Measurements from ENCODE around the gene AGRN. TPM values are rescaled to one million over a fixed set of nuclear protein-coding genes. Genes with fewer than 3 reads are reported as not detected.
"Not testable (repeated sequence)": the region's sequence is repeated elsewhere in the genome, so short reads cannot be mapped to it uniquely, and the experiment has no call there.

The AGRN gene
- total RNA-seq, 1 experiment from 2014 or later, result 286 TPM

DNA sequence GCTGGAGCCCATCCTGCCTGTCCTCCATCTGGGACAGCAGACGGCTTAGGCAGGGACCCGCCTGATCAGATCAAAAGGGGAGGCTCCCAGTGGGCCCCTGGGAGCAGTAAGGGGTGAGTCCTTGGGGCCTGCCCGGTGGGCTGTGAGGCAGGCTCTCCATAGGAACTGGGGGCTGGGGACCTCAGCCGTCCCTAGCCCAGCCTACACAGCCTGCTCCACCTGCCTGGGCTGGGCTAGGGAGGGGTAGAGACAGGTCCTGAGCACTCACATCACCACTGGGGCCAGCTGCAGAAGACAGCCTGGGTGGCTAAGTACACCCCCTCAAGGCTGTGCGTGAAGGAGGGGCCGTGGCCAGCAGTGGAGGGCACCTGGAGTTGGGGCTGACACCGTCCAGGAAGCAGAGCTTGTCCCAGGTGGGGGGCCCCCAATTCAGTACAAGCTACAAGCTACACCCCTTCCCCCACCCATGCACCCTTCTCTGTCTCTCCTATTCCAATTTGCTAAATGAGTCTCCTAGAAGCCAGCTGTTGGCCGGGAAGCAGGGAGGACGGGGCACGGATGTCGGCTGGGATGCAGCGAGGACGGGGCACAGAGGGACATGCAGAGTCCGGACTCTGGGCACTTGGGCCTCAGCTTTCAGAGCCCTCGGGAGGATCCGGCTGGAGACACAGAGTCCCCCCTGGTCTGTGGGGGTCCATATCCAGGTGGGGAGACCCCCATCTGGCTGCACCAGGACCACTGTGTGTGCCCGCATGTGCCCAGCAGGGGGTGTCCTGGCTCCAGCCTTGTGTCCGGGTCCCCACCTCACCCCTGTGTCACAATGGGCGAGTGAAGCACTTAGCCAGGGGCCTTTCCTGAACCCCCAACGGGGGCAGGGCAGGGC, 4.9 kb upstream of the AGRN start:
- Mint-ChIP-seq H3K36me3 (ENCODE audit: insufficient read depth, unreplicated experiment) (peaks cover 16% of the 10 kb centered on the region), H3K27ac (ENCODE audit: low read depth, unreplicated experiment) (no peak overlapping the region), H3K4me1 (ENCODE audit: insufficient read depth, unreplicated experiment) (peaks cover 9% of the 10 kb centered on the region), H3K4me3 (ENCODE audit: unreplicated experiment) (no peak overlapping the region), H3K9me3 (ENCODE audit: unreplicated experiment) (no peaks in the 10 kb centered on the region), H3K27me3 (ENCODE audit: insufficient read depth, unreplicated experiment) (no peaks in the 10 kb centered on the region)
- DNase-seq (ENCODE audit: unreplicated experiment), result peak; percentile 48
- no TSS peak for BruUV-seq (replicated peaks)
- POLR2A ChIA-PET, result interaction anchor here (1.1 kb wide), 1 partner anchor 49 kb away, joined by 3 read pairs; no protein-coding TSS in a partner anchor
- CTCF ChIA-PET, result interaction anchor here (0.6 to 7.3 kb wide), 7 partner anchors 9 to 114 kb away, joined by 3 to 65 read pairs (median 4); no protein-coding TSS in a partner anchor
- TF ChIP-seq, protein P1, sequence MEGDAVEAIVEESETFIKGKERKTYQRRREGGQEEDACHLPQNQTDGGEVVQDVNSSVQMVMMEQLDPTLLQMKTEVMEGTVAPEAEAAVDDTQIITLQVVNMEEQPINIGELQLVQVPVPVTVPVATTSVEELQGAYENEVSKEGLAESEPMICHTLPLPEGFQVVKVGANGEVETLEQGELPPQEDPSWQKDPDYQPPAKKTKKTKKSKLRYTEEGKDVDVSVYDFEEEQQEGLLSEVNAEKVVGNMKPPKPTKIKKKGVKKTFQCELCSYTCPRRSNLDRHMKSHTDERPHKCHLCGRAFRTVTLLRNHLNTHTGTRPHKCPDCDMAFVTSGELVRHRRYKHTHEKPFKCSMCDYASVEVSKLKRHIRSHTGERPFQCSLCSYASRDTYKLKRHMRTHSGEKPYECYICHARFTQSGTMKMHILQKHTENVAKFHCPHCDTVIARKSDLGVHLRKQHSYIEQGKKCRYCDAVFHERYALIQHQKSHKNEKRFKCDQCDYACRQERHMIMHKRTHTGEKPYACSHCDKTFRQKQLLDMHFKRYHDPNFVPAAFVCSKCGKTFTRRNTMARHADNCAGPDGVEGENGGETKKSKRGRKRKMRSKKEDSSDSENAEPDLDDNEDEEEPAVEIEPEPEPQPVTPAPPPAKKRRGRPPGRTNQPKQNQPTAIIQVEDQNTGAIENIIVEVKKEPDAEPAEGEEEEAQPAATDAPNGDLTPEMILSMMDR (IDR thresholded peaks at IDR 0.05; ENCODE audit: unreplicated experiment), result peak; percentile 35
- intact Hi-C loops (cut with micrococcal nuclease), result no loop called here

DNA sequence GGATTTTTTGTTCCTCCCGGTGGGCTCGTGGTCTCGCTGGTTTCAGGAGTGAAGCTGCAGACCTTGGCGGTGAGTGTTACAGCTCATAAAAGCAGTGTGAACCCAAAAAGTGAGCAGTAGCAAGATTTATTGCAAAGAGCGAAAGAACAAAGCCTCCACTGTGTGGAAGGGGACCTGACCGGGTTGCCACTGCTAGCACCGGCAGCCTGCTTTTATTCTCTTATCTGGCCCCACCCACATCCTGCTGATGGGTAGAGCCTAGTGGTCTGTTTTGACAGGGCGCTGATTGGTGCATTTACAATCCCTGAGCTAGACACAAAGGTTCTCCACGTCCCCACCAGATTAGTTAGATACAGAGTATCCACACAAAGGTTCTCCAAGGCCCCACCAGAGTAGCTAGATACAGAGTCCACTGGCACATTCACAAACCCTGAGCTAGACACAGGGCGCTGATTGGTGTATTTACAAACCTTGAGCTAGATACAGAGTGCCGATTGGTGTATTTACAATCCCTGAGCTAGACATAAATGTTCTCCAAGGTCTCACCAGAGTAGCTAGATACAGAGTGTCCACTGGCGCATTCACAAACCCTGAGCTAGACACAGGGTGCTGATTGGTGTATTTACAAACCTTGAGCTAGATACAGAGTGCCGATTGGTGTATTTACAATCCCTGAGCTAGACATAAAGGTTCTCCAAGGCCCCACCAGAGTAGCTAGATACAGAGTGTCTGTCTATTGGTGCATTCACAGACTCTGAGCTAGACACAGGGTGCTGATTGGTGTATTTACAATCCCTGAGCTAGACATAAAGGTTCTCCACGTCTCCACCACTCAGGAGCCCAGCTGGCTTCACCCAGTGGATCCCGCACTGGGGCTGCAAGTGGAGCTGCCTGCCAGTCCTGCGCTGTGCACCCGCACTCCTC, 2.3 kb upstream of the AGRN start:
- H3K4me3 Mint-ChIP-seq (ENCODE audit: unreplicated experiment); intact Hi-C loops (cut with micrococcal nuclease): not testable (repeated sequence)

DNA sequence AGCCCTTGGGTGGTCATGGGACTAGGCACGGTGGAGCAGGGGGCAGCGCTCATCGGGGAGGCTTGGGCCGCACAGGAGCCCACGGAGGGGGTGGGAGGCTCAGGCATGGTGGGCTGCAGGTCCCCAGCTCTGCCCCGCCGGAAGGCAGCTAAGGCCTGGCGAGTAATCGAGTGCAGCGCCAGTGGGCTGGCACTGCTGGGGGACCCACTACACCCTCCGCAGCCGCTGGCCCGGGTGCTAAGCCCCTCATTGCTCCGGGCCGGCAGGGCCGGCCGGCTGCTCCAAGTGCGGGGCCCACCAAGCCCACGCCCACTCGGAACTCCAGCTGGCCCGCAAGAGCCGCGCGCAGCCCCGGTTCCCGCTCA, 1.6 kb upstream of the AGRN start:
- DNase-seq (ENCODE audit: unreplicated experiment); H3K4me3 Mint-ChIP-seq (ENCODE audit: unreplicated experiment); H3K27ac Mint-ChIP-seq (ENCODE audit: low read depth, unreplicated experiment); H3K36me3 Mint-ChIP-seq (ENCODE audit: insufficient read depth, unreplicated experiment); H3K9me3 Mint-ChIP-seq (ENCODE audit: unreplicated experiment); intact Hi-C loops (cut with micrococcal nuclease); BruUV-seq (replicated peaks); H3K27me3 Mint-ChIP-seq (ENCODE audit: insufficient read depth, unreplicated experiment): not testable (repeated sequence)
- H3K4me1 Mint-ChIP-seq (ENCODE audit: insufficient read depth, unreplicated experiment), result peaks cover 15% of the 10 kb centered on the region
- ChIA-PET CTCF (interaction anchor here (0.6 to 7.3 kb wide), 8 partner anchors 11 to 1028 kb away, joined by 3 to 65 read pairs (median 4); no protein-coding TSS in a partner anchor), POLR2A (interaction anchor here (1.2 to 1.8 kb wide), 2 partner anchors 16 to 41 kb away, joined by 4 to 6 read pairs; no protein-coding TSS in a partner anchor)

More for the DNA sequence above, 2.3 kb upstream of the AGRN start:
- ChIA-PET CTCF (interaction anchor here (0.6 to 7.3 kb wide), 6 partner anchors 11 to 1029 kb away, joined by 3 to 65 read pairs (median 5); no protein-coding TSS in a partner anchor), POLR2A (interaction anchor here (1.1 kb wide), 1 partner anchor 127 kb away, joined by 4 read pairs; no protein-coding TSS in a partner anchor)
- DNase-seq (ENCODE audit: unreplicated experiment); H3K27ac Mint-ChIP-seq (ENCODE audit: low read depth, unreplicated experiment); H3K9me3 Mint-ChIP-seq (ENCODE audit: unreplicated experiment); BruUV-seq (replicated peaks); H3K27me3 Mint-ChIP-seq (ENCODE audit: insufficient read depth, unreplicated experiment): not testable (repeated sequence)
- peaks cover 14% of the 10 kb centered on the region for H3K4me1 Mint-ChIP-seq (ENCODE audit: insufficient read depth, unreplicated experiment)
- H3K36me3 Mint-ChIP-seq (ENCODE audit: insufficient read depth, unreplicated experiment), result peaks cover 11% of the 10 kb centered on the region

DNA sequence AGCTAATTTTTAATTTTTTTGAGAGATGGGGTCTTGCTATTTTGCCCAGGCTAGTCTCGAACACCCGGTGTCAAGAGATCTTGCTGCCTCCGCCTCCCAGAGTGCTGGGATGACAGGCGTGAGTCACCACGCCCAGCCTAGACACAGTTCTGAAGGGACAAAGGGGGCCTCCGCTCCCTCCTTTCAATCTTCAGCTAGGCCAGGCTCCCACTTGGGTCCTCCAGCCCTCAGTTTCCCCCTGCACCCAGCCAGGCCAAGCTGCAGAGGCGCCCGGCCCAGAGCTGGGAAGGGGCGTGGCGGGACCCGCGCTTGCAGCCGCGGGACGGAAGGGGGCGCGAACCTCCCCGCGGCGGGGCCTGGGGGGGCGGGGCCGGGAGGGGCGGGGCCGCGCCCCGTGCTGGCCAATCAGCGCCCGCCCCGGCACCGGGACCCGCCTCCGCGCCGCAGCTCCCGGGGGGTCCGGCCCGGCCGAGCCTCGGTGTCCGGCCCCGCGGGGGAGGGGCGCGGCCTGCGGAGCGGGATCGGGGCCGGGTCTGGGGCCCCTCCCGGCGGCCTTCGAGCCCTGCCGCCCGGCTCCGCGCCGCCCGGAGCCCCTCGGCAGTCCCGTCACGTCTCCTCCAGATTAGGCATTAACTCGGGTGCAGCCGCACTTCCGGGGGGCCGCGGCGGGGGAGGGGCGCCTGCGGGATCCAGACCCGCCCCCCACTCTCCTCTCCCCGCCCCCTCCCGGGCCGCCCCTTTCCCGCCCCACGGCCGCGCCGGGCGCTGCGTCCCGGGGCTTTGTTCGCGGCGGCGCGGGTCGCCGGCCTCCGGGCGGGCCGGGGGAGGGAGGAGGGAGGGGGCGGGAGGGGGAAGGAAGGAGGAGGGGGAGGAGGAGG, 559 bp upstream of the AGRN start:
- Mint-ChIP-seq H3K36me3 (ENCODE audit: insufficient read depth, unreplicated experiment) (peaks cover 4% of the 10 kb centered on the region), H3K27me3 (ENCODE audit: insufficient read depth, unreplicated experiment) (no peaks in the 10 kb centered on the region), H3K4me1 (ENCODE audit: insufficient read depth, unreplicated experiment) (peaks cover 11% of the 10 kb centered on the region), H3K27ac (ENCODE audit: low read depth, unreplicated experiment) (no peak overlapping the region), H3K4me3 (ENCODE audit: unreplicated experiment) (no peak overlapping the region), H3K9me3 (ENCODE audit: unreplicated experiment) (no peaks in the 10 kb centered on the region)
- intact Hi-C loops (cut with micrococcal nuclease), result no loop called here
- TF ChIP-seq, protein P1 (IDR thresholded peaks at IDR 0.05; ENCODE audit: unreplicated experiment), result peak; percentile 45
- CTCF ChIA-PET, result interaction anchor here (0.7 to 7.3 kb wide), 8 partner anchors 25 to 84 kb away, joined by 3 to 65 read pairs (median 3); no protein-coding TSS in a partner anchor
- POLR2A ChIA-PET, result interaction anchor here (0.7 to 1.8 kb wide), 6 partner anchors 9 to 53 kb away, joined by 3 to 8 read pairs (median 4); partner anchors contain the start of gene PLEKHN1
- BruUV-seq (replicated peaks), result no TSS peak
- peak; percentile 73 for DNase-seq (ENCODE audit: unreplicated experiment)
